ENCODE results near the gene SUMO1.

The SUMO1 gene

GRCh38 chr2:202165208-202165607, 73.2 kb downstream of the SUMO1 start:
- no peak for TF ChIP-seq SIN3A (IDR thresholded peaks at IDR 0.05; ENCODE audit: borderline replicate concordance, insufficient read depth, low read length)
- TF ChIP-seq REST (IDR thresholded peaks at IDR 0.05; ENCODE audit: insufficient read depth in 1 of 2, low read depth in 2 of 2, low read length in 2 of 2) = no peak

- no peak for TF ChIP-seq SIN3A (IDR thresholded peaks at IDR 0.05; ENCODE audit: borderline replicate concordance, insufficient read depth, low read length)
- TF ChIP-seq FOXP2 (optimal IDR thresholded peaks at IDR 0.05; ENCODE audit: borderline replicate concordance, extremely low read depth, extremely low read length, insufficient read depth) = no peak
- TF ChIP-seq REST (IDR thresholded peaks at IDR 0.05; ENCODE audit: insufficient read depth in 1 of 2, low read depth in 2 of 2, low read length in 2 of 2) = no peak
- no peak for TF ChIP-seq POLR2AphosphoS5 (IDR thresholded peaks at IDR 0.05; ENCODE audit: low read depth, low read length)
- no peak for TF ChIP-seq TAF1 (IDR thresholded peaks at IDR 0.05; ENCODE audit: borderline replicate concordance, insufficient read depth, low read length)
These were observed 74.0 kb downstream of the SUMO1 start for GRCh38 chr2:202164411-202164810.

GRCh38 chr2:202161151-202161835, 77.1 kb downstream of the SUMO1 start:
- TF ChIP-seq REST (IDR thresholded peaks at IDR 0.05; ENCODE audit: insufficient read depth in 1 of 2, low read depth in 2 of 2, low read length in 2 of 2) = no peak

- TF ChIP-seq SIN3A (IDR thresholded peaks at IDR 0.05; ENCODE audit: borderline replicate concordance, insufficient read depth, low read length) = no peak
- TF ChIP-seq TAF1 (IDR thresholded peaks at IDR 0.05; ENCODE audit: borderline replicate concordance, insufficient read depth, low read length) = no peak
- TF ChIP-seq FOXP2 (optimal IDR thresholded peaks at IDR 0.05; ENCODE audit: borderline replicate concordance, extremely low read depth, extremely low read length, insufficient read depth) = no peak
- TF ChIP-seq POLR2AphosphoS5 (IDR thresholded peaks at IDR 0.05; ENCODE audit: low read depth, low read length) = no peak
- no peak for TF ChIP-seq REST (IDR thresholded peaks at IDR 0.05; ENCODE audit: insufficient read depth in 1 of 2, low read depth in 2 of 2, low read length in 2 of 2)
These were observed 79.6 kb downstream of the SUMO1 start for GRCh38 chr2:202158796-202159195.

GRCh38 chr2:202157211-202157990, 81.0 kb downstream of the SUMO1 start:
- TF ChIP-seq FOXP2 (optimal IDR thresholded peaks at IDR 0.05; ENCODE audit: borderline replicate concordance, extremely low read depth, extremely low read length, insufficient read depth) (no peak), REST (IDR thresholded peaks at IDR 0.05; ENCODE audit: insufficient read depth in 1 of 2, low read depth in 2 of 2, low read length in 2 of 2) (no peak), TAF1 (IDR thresholded peaks at IDR 0.05; ENCODE audit: borderline replicate concordance, insufficient read depth, low read length) (no peak), POLR2AphosphoS5 (IDR thresholded peaks at IDR 0.05; ENCODE audit: low read depth, low read length) (no peak), SIN3A (IDR thresholded peaks at IDR 0.05; ENCODE audit: borderline replicate concordance, insufficient read depth, low read length) (no peak)

Measured in PFSK-1 (cell line).